Measurements from ENCODE around the gene SYNE1. TPM values are rescaled to one million over a fixed set of nuclear protein-coding genes. Genes with fewer than 3 reads are reported as not detected.

The SYNE1 gene
- total RNA-seq, 2 experiments from 2014 or later, result 21.5 to 24.4 TPM

Other genes with a start within 250 kb of the SYNE1 start
- not detected for gene MYCT1, start 60.5 kb upstream of the SYNE1 start, total RNA-seq
- not detected for gene VIP, start 113.4 kb upstream of the SYNE1 start, total RNA-seq